Umbilical cord (tissue), 2 donors: ENCODE measurements around the gene MIGA2. TPM values are rescaled to one million over a fixed set of nuclear protein-coding genes. Genes with fewer than 3 reads are reported as not detected.

Source experiments
- DNase-seq: peaks from one replicate; pipeline ENCODE4 v3.0.0-alpha.2; 2015; ENCODE audit warnings: low spot score
- total RNA-seq: library from RNA; depleted of rRNA; stranded (reverse); fragments of >200 nt; gene quantifications from one replicate; pipeline ENCODE4 v1.2.3, GENCODE V29; 2014; ENCODE audit warnings: low replicate concordance; ENCODE audit not compliant: insufficient read depth

MIGA2 gene
- total RNA-seq, 1 donor from 2014 or later: 9.1 TPM

GRCh38 chr9:129071526-129072126 lies 35.2 kb downstream of the MIGA2 start:
- DNase-seq: no peak

- no peak for DNase-seq
Measured at GRCh38 chr9:129072171-129072570, 35.7 kb downstream of the MIGA2 start.

- DNase-seq: no peak
Measured at GRCh38 chr9:129073404-129073803, 37.0 kb downstream of the MIGA2 start.

- DNase-seq: no peak
Measured at GRCh38 chr9:129074106-129074505, 37.7 kb downstream of the MIGA2 start.

- no peak for DNase-seq
Measured at GRCh38 chr9:129075996-129076639, 39.7 kb downstream of the MIGA2 start.

- no peak for DNase-seq
Measured at GRCh38 chr9:129076640-129077037, 40.2 kb downstream of the MIGA2 start.

- no peak for DNase-seq
Measured at GRCh38 chr9:129077236-129077635, 40.8 kb downstream of the MIGA2 start.

GRCh38 chr9:129078691-129079503 lies 42.5 kb downstream of the MIGA2 start:
- no peak for DNase-seq

- DNase-seq: no peak
Measured at GRCh38 chr9:129079829-129080228, 43.4 kb downstream of the MIGA2 start.

GRCh38 chr9:129080298-129080600 lies 43.8 kb downstream of the MIGA2 start:
- no peak for DNase-seq

GRCh38 chr9:129080601-129081387 lies 44.4 kb downstream of the MIGA2 start, which contains the start of gene DOLPP1:
DOLPP1 (plus strand) TSS chr9:129081111; CDS start chr9:129081132, 21 bp downstream.
- peak; percentile 99 for DNase-seq

GRCh38 chr9:129081388-129081904 lies 45.0 kb downstream of the MIGA2 start:
- no peak for DNase-seq

GRCh38 chr9:129084087-129084486 lies 47.7 kb downstream of the MIGA2 start:
- no peak for DNase-seq

GRCh38 chr9:129089246-129089645 lies 52.8 kb downstream of the MIGA2 start:
- DNase-seq: no peak

GRCh38 chr9:129093602-129094386 lies 57.4 kb downstream of the MIGA2 start:
- DNase-seq: no peak

GRCh38 chr9:129094387-129095169 lies 58.2 kb downstream of the MIGA2 start:
- DNase-seq: no peak

GRCh38 chr9:129095170-129095667 lies 58.8 kb downstream of the MIGA2 start:
- DNase-seq: no peak

GRCh38 chr9:129095908-129096307 lies 59.5 kb downstream of the MIGA2 start:
- no peak for DNase-seq

- DNase-seq: no peak
Measured at GRCh38 chr9:129097671-129098306, 61.4 kb downstream of the MIGA2 start.
